ENCODE measurements around the gene SDSL. TPM values are rescaled to one million over a fixed set of nuclear protein-coding genes. Genes with fewer than 3 reads are reported as not detected.

The SDSL gene
- total and polyA plus RNA-seq, 2 experiments from 2014 or later, result 6.3 to 14.6 TPM

DNA sequence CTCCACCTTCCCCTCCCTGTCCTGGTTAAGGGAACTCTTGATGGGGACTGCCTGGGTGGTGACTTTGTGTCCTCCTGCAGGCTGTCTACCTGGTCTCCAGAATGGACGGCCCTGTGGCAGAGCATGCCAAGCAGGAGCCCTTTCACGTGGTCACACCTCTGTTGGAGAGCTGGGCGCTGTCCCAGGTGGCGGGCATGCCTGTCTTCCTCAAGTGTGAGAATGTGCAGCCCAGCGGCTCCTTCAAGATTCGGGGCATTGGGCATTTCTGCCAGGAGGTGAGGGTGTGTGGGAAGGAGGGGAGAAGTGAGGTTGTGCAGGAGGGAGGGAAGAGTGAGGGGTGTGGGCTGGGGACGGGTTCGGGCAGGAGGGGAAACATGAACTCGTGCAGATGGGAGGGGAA is 5.7 kb downstream of the SDSL start:
- H3K4me1 ChIP-seq (ENCODE audit: insufficient read depth), result 0 out of 2 replicates have a peak, but pooled peaks cover 1% of the 10 kb centered on the region
- no peaks in the 10 kb centered on the region for H3F3A ChIP-seq (ENCODE audit: insufficient read depth)
- DNase-seq, result no peak
- no peak overlapping the region for H3K4me2 ChIP-seq (ENCODE audit: unreplicated experiment)
- 62 to 68% methylated on average over 8 to 9 of the region's 9 CpGs for WGBS, 2 experiments (ENCODE audit: low coverage in 1 of 2, low lambda C conversion rate in 2 of 2, missing lambda C conversion rate in 2 of 2)
- no peaks in the 10 kb centered on the region for H3K27me3 ChIP-seq (replicated peaks; ENCODE audit: insufficient read depth)
- H3K36me3 ChIP-seq (ENCODE audit: low read depth), result no peaks in the 10 kb centered on the region
- no peaks in the 10 kb centered on the region for H3K9me3 ChIP-seq (ENCODE audit: low read depth)
- no peaks in the 10 kb centered on the region for H3K79me2 ChIP-seq (ENCODE audit: insufficient read depth)
- in situ Hi-C loops (cut with MboI), result loop anchor here (10.0 kb wide), 1 partner anchor 233 kb away; no protein-coding TSS in a partner anchor
- no peak overlapping the region for H3K4me3 ChIP-seq
- H3K27ac ChIP-seq, result no peak overlapping the region
- H2AFZ ChIP-seq, result no peak overlapping the region
- TF ChIP-seq EZH2 (IDR thresholded peaks at IDR 0.05; ENCODE audit: insufficient read depth, poor library complexity, severe bottlenecking) (no peak), EZH2phosphoT487 (IDR thresholded peaks at IDR 0.05; ENCODE audit: insufficient read depth, low read depth) (no peak)
- H3K9ac ChIP-seq, result no peak overlapping the region
- no peaks in the 10 kb centered on the region for H3K9me2 ChIP-seq (ENCODE audit: insufficient read depth)
- H4K20me1 ChIP-seq (ENCODE audit: insufficient read depth), result no peaks in the 10 kb centered on the region

- Histone ChIP-seq H3K79me2 (ENCODE audit: insufficient read depth) (no peaks in the 10 kb centered on the region), H3K36me3 (ENCODE audit: low read depth) (no peaks in the 10 kb centered on the region), H4K20me1 (ENCODE audit: insufficient read depth) (no peaks in the 10 kb centered on the region), H3K4me1 (ENCODE audit: insufficient read depth) (no peaks in the 10 kb centered on the region), H3F3A (ENCODE audit: insufficient read depth) (no peaks in the 10 kb centered on the region), H3K27me3 (replicated peaks; ENCODE audit: insufficient read depth) (no peaks in the 10 kb centered on the region), H3K9me3 (ENCODE audit: low read depth) (no peaks in the 10 kb centered on the region), H3K9ac (no peak overlapping the region), H3K4me2 (ENCODE audit: unreplicated experiment) (no peak overlapping the region), H3K4me3 (no peak overlapping the region), H3K27ac (no peak overlapping the region), H3K9me2 (ENCODE audit: insufficient read depth) (no peaks in the 10 kb centered on the region), H2AFZ (no peak overlapping the region)
- in situ Hi-C loops (cut with MboI), result loop anchor here (10.0 kb wide), 1 partner anchor 234 kb away; no protein-coding TSS in a partner anchor
- DNase-seq, result no peak
- 100% methylated on average over 1 of the region's 1 CpG for WGBS, 2 experiments (ENCODE audit: low coverage in 1 of 2, low lambda C conversion rate in 2 of 2, missing lambda C conversion rate in 2 of 2)
- no peak for TF ChIP-seq EZH2phosphoT487 (IDR thresholded peaks at IDR 0.05; ENCODE audit: insufficient read depth, low read depth)
- TF ChIP-seq EZH2 (IDR thresholded peaks at IDR 0.05; ENCODE audit: insufficient read depth, poor library complexity, severe bottlenecking), result no peak
These were observed 6.3 kb downstream of the SDSL start for GRCh38 chr12:113428482-113428881.

DNA sequence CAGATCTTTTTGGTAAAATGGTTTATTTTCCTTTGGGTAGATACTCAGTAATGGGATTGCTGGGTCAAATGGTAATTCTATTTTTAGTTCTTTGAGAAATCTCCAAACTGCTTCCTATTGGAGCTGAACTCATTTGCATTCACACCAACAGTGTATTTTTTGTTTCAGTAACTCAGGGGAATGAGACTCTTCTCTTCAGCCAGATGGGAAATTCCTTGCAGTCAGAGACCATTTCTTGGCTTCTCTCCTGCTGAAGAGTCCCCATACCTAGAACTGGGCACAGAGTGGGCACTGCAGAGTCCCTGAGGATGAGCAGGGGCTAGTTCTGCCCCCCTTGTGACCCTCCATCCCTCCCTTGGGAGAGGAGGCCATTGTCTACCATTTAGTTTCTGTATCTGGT is 10.8 kb downstream of the SDSL start:
- H3K4me1 ChIP-seq (ENCODE audit: insufficient read depth), result no peaks in the 10 kb centered on the region
- no peak for DNase-seq
- no peak overlapping the region for H3K9ac ChIP-seq
- no peaks in the 10 kb centered on the region for H3K27me3 ChIP-seq (replicated peaks; ENCODE audit: insufficient read depth)
- H3K9me2 ChIP-seq (ENCODE audit: insufficient read depth), result no peaks in the 10 kb centered on the region
- H4K20me1 ChIP-seq (ENCODE audit: insufficient read depth), result no peaks in the 10 kb centered on the region
- no peak overlapping the region for H3K27ac ChIP-seq
- no peak overlapping the region for H3K4me3 ChIP-seq
- no peaks in the 10 kb centered on the region for H3K36me3 ChIP-seq (ENCODE audit: low read depth)
- H2AFZ ChIP-seq, result no peak overlapping the region
- in situ Hi-C loops (cut with MboI), result no loop called here
- no peaks in the 10 kb centered on the region for H3K9me3 ChIP-seq (ENCODE audit: low read depth)
- H3F3A ChIP-seq (ENCODE audit: insufficient read depth), result no peaks in the 10 kb centered on the region
- no peak for TF ChIP-seq EZH2phosphoT487 (IDR thresholded peaks at IDR 0.05; ENCODE audit: insufficient read depth, low read depth)
- no peak for TF ChIP-seq EZH2 (IDR thresholded peaks at IDR 0.05; ENCODE audit: insufficient read depth, poor library complexity, severe bottlenecking)
- H3K79me2 ChIP-seq (ENCODE audit: insufficient read depth), result no peaks in the 10 kb centered on the region
- no peak overlapping the region for H3K4me2 ChIP-seq (ENCODE audit: unreplicated experiment)

DNA sequence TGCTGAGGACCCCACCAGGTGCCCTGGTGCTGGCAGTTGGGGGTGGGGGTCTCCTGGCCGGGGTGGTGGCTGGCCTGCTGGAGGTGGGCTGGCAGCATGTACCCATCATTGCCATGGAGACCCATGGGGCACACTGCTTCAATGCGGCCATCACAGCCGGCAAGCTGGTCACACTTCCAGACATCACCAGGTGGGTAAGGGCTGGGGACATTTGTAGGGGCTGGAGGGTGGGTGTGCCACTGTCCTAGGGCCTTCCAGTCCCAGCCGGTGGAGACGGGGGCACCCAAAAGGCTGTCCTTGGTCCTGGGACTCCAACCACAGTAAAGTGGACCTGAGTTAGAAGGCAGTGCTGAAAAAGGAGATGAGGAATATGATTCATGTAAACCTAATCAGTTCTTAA is 13.2 kb downstream of the SDSL start:
- H3K79me2 ChIP-seq (ENCODE audit: insufficient read depth), result no peaks in the 10 kb centered on the region
- H3K27ac ChIP-seq, result no peak overlapping the region
- in situ Hi-C loops (cut with MboI), result no loop called here
- peaks cover 1% of the 10 kb centered on the region; the same call in 1 of the 2 replicates for H3K27me3 ChIP-seq (replicated peaks; ENCODE audit: insufficient read depth)
- TF ChIP-seq EZH2phosphoT487 (IDR thresholded peaks at IDR 0.05; ENCODE audit: insufficient read depth, low read depth), result no peak
- no peak for TF ChIP-seq EZH2 (IDR thresholded peaks at IDR 0.05; ENCODE audit: insufficient read depth, poor library complexity, severe bottlenecking)
- H4K20me1 ChIP-seq (ENCODE audit: insufficient read depth), result no peaks in the 10 kb centered on the region
- no peak overlapping the region for H3K4me3 ChIP-seq
- 70 to 71% methylated on average over 5 of the region's 5 CpGs for WGBS, 2 experiments (ENCODE audit: low coverage in 1 of 2, low lambda C conversion rate in 2 of 2, missing lambda C conversion rate in 2 of 2)
- no peaks in the 10 kb centered on the region for H3K36me3 ChIP-seq (ENCODE audit: low read depth)
- H3K4me2 ChIP-seq (ENCODE audit: unreplicated experiment), result no peak overlapping the region
- no peaks in the 10 kb centered on the region for H3K4me1 ChIP-seq (ENCODE audit: insufficient read depth)
- H3F3A ChIP-seq (ENCODE audit: insufficient read depth), result no peaks in the 10 kb centered on the region
- no peak overlapping the region for H2AFZ ChIP-seq
- H3K9ac ChIP-seq, result no peak overlapping the region
- no peaks in the 10 kb centered on the region for H3K9me2 ChIP-seq (ENCODE audit: insufficient read depth)
- DNase-seq, result no peak
- H3K9me3 ChIP-seq (ENCODE audit: low read depth), result no peaks in the 10 kb centered on the region

DNA sequence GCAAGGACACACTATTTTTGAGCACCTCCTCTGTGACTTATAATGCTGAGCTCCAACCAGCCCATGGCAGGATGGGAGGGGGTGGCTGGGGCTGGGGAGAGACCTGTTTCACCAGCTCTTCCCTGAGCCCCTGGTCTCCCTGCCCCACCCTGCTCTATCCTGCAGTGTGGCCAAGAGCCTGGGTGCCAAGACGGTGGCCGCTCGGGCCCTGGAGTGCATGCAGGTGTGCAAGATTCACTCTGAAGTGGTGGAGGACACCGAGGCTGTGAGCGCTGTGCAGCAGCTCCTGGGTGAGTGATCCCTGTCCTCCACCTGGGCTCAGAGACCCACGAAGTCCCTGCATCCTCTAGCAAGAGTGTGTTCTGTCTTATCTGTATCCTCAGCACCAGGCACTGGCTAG is 14.4 kb downstream of the SDSL start:
- no peak overlapping the region for H2AFZ ChIP-seq
- no peaks in the 10 kb centered on the region for H3K79me2 ChIP-seq (ENCODE audit: insufficient read depth)
- in situ Hi-C loops (cut with MboI), result no loop called here
- no peaks in the 10 kb centered on the region for H3K4me1 ChIP-seq (ENCODE audit: insufficient read depth)
- H3K4me3 ChIP-seq, result no peak overlapping the region
- H3K27ac ChIP-seq, result no peak overlapping the region
- peaks cover 7% of the 10 kb centered on the region; the same call in 1 of the 2 replicates for H3K27me3 ChIP-seq (replicated peaks; ENCODE audit: insufficient read depth)
- no peaks in the 10 kb centered on the region for H4K20me1 ChIP-seq (ENCODE audit: insufficient read depth)
- no peak for DNase-seq
- no peaks in the 10 kb centered on the region for H3K36me3 ChIP-seq (ENCODE audit: low read depth)
- H3K4me2 ChIP-seq (ENCODE audit: unreplicated experiment), result no peak overlapping the region
- WGBS, 2 experiments (ENCODE audit: low coverage in 1 of 2, low lambda C conversion rate in 2 of 2, missing lambda C conversion rate in 2 of 2), result 71 to 78% methylated on average over 3 to 6 of the region's 6 CpGs
- TF ChIP-seq EZH2phosphoT487 (IDR thresholded peaks at IDR 0.05; ENCODE audit: insufficient read depth, low read depth) (no peak), EZH2 (IDR thresholded peaks at IDR 0.05; ENCODE audit: insufficient read depth, poor library complexity, severe bottlenecking) (no peak)
- H3K9ac ChIP-seq, result no peak overlapping the region
- no peaks in the 10 kb centered on the region for H3K9me2 ChIP-seq (ENCODE audit: insufficient read depth)
- no peaks in the 10 kb centered on the region for H3F3A ChIP-seq (ENCODE audit: insufficient read depth)
- no peaks in the 10 kb centered on the region for H3K9me3 ChIP-seq (ENCODE audit: low read depth)

Measured in GM23248 (cell line).